Uterus (tissue), 2 donors: ENCODE data around the gene MAP3K7.

ENCODE experiments used
- CTCF ChIP-seq, 4 experiments: fragments of 200-600 bp in 2 of 4; fragments of 450-650 bp in 2 of 4; sonication (generic) in 2 of 4; IDR thresholded peaks; one replicate each; pipeline ENCODE4 v1.5.1; 2016 to 2019; ENCODE audit warnings: antibody characterized with exemption in 4 of 4, mild to moderate bottlenecking in 2 of 4, moderate library complexity in 1 of 4
- POLR2A ChIP-seq, 2 donors: fragments of 450-650 bp; IDR thresholded peaks; one replicate each; pipeline ENCODE4 v1.6.1; 2016; ENCODE audit warnings: antibody characterized with exemption in 2 of 2, mild to moderate bottlenecking in 1 of 2, moderate library complexity in 1 of 2

GRCh38 chr6:90516074-90516660 is 70.7 kb downstream of the MAP3K7 start:
- TF ChIP-seq CTCF (IDR thresholded peaks at IDR 0.05) (no peak), POLR2A (IDR thresholded peaks at IDR 0.05) (no peak)
